NCI-H226 (cell line): ENCODE results near the gene GASK1B.

Source experiments
- DNase-seq: peaks from one replicate; pipeline ENCODE4 v3.0.0-alpha.2; 2015

GASK1B gene

GRCh38 chr4:158134222-158134621 lies 38.6 kb downstream of the GASK1B start:
- no peak for DNase-seq

- no peak for DNase-seq
Measured at GRCh38 chr4:158133551-158133950, 39.3 kb downstream of the GASK1B start.

- no peak for DNase-seq
Measured at GRCh38 chr4:158131027-158131426, 41.8 kb downstream of the GASK1B start.

- DNase-seq, result no peak
Measured at GRCh38 chr4:158130204-158130603, 42.6 kb downstream of the GASK1B start.

GRCh38 chr4:158129694-158130093 lies 43.1 kb downstream of the GASK1B start:
- DNase-seq, result no peak

GRCh38 chr4:158128540-158128939 lies 44.3 kb downstream of the GASK1B start:
- no peak for DNase-seq

- DNase-seq, result no peak
Measured at GRCh38 chr4:158125310-158125709, 47.5 kb downstream of the GASK1B start.
